SW480 (cell line): Measurements from ENCODE around the gene ARHGAP45.
A peak's percentile ranks its signal among the peaks of the same experiment; 100 is the strongest.

Experiments used
- DNase-seq: peaks from one replicate; pipeline ENCODE4 v3.0.0-alpha.2; 2016; ENCODE audit warnings: low spot score

The ARHGAP45 gene

GRCh38 chr19:1039646-1040475, 27.1 kb upstream of the ARHGAP45 start, which contains the start of gene ABCA7:
Gene ABCA7 (plus strand): TSS chr19:1040107. CDS start chr19:1041362, 1,255 bp downstream.
- peak; percentile 92 for DNase-seq

GRCh38 chr19:1040476-1041271, 26.3 kb upstream of the ARHGAP45 start:
- DNase-seq = peak; percentile 85

GRCh38 chr19:1041272-1041834, 25.6 kb upstream of the ARHGAP45 start:
- no peak for DNase-seq

- no peak for DNase-seq
Measured at GRCh38 chr19:1041835-1042685, 24.9 kb upstream of the ARHGAP45 start.

GRCh38 chr19:1042689-1043511, 24.1 kb upstream of the ARHGAP45 start:
- no peak for DNase-seq

GRCh38 chr19:1045247-1045603, 21.7 kb upstream of the ARHGAP45 start:
- peak; percentile 82 for DNase-seq

GRCh38 chr19:1046117-1046626, 20.8 kb upstream of the ARHGAP45 start:
- no peak for DNase-seq

- DNase-seq = no peak
Measured at GRCh38 chr19:1046836-1047695, 19.9 kb upstream of the ARHGAP45 start.

- no peak for DNase-seq
Measured at GRCh38 chr19:1047696-1048147, 19.2 kb upstream of the ARHGAP45 start.

GRCh38 chr19:1049106-1049505, 17.9 kb upstream of the ARHGAP45 start:
- DNase-seq = no peak

- no peak for DNase-seq
Measured at GRCh38 chr19:1049800-1050199, 17.2 kb upstream of the ARHGAP45 start.

- DNase-seq = no peak
Measured at GRCh38 chr19:1050989-1051788, 15.8 kb upstream of the ARHGAP45 start.

GRCh38 chr19:1051791-1052190, 15.2 kb upstream of the ARHGAP45 start:
- DNase-seq = no peak

GRCh38 chr19:1052349-1052975, 14.5 kb upstream of the ARHGAP45 start:
- no peak for DNase-seq

- DNase-seq = no peak
Measured at GRCh38 chr19:1053176-1054101, 13.5 kb upstream of the ARHGAP45 start.

GRCh38 chr19:1054102-1055027, 12.6 kb upstream of the ARHGAP45 start:
- no peak for DNase-seq
